Left ventricle myocardium inferior (tissue), 1 donor: Measurements from ENCODE around the gene IQGAP1. TPM values are rescaled to one million over a fixed set of nuclear protein-coding genes. Genes with fewer than 3 reads are reported as not detected.

Experiments
- DNase-seq: peaks from one replicate; pipeline ENCODE4 v3.0.0-alpha.2; 2020
- H3K27ac ChIP-seq: fragments of 200-600 bp; replicated peaks from 2 replicates; pipeline ENCODE4 v1.8.0; 2021
- H3K27me3 ChIP-seq: fragments of 200-600 bp; 2 replicates; pipeline ENCODE4 v1.8.0; 2021; ENCODE audit warnings: low read depth
- H3K36me3 ChIP-seq: fragments of 200-600 bp; 2 replicates; pipeline ENCODE4 v1.8.0; 2021
- H3K4me1 ChIP-seq: fragments of 200-600 bp; 2 replicates; pipeline ENCODE4 v1.8.0; 2021
- H3K4me3 ChIP-seq: fragments of 200-600 bp; 2 replicates; pipeline ENCODE4 v1.8.0; 2021; ENCODE audit warnings: mild to moderate bottlenecking, moderate library complexity
- H3K9me3 ChIP-seq: fragments of 200-600 bp; replicated peaks from 2 replicates; pipeline ENCODE4 v1.8.0; 2021
- CTCF ChIP-seq: fragments of 200-600 bp; IDR thresholded peaks from 2 replicates; pipeline ENCODE4 v1.8.0; 2021; ENCODE audit warnings: antibody characterized with exemption, mild to moderate bottlenecking, borderline replicate concordance
- intact Hi-C: fragments of 100-400 bp; cut with micrococcal nuclease; formaldehyde crosslinking; loops from one replicate; pipeline ENCODE4 v1.11.0; 2022
- total RNA-seq: library from RNA; stranded (reverse); fragmentation: NEBNext Ultra II Directional; extraction: Animal tissue kit (Norgen Biotek cat#: 25700); gene quantifications from one replicate; pipeline ENCODE4 v1.2.1, GENCODE V29; 2021
- donor health status: DM: no; HTN: yes; CAD: no; lungs with severe emphysema.

Gene IQGAP1
- total RNA-seq, 1 donor from 2014 or later: 39.2 TPM

- H3K9me3 ChIP-seq: no peaks in the 10 kb centered on the region
- peaks cover 6% of the 10 kb centered on the region for H3K36me3 ChIP-seq
- intact Hi-C loops: no loop called here
- peaks cover 95% of the 10 kb centered on the region for H3K4me1 ChIP-seq
- H3K27me3 ChIP-seq: no peaks in the 10 kb centered on the region
- no peak for TF ChIP-seq CTCF
- H3K4me3 ChIP-seq: no peak overlapping the region
- H3K27ac ChIP-seq: peak overlapping the region; percentile 41
- DNase-seq: no peak
These were observed 8.3 kb downstream of the IQGAP1 start for GRCh38 chr15:90396321-90396720.

DNA sequence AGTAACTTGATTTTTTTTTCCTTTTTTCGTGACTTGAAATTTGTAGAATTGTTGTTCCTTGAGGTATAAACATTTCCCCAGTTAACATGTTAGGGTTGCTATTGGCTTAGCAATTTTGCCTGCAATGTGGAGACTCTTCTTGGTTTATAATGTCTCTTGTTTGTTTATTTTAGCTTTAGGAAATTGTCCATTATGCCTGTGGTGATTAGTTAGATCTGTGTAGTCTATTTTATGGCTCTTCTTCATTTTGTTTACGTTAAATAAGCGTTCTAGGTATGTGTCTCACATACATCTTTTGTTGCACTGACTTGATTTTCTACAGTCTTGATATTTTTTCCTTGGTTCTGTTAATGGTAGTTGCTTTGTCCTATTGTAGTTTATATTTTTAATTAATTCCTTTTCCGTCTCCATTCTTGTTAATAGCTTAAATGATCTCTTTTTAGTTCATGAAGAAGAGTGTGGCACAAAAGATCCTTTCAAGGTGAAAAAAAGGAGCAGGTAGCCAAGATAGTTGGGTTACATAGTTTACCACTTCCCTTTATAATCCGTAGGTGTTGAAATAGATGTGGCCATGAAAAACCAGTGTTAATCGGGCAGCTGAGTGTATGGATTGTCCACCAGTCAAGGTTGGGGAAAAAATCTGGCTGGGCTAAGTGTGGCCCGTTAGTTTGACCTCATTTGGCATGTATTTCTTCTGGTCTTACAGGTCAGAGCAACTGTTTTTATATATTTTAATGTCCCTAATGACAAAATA lies 12.1 kb downstream of the IQGAP1 start:
- H3K27ac ChIP-seq: peak overlapping the region; percentile 84
- no peaks in the 10 kb centered on the region for H3K27me3 ChIP-seq
- H3K4me3 ChIP-seq: peak overlapping the region; percentile 46
- DNase-seq: no peak
- no peaks in the 10 kb centered on the region for H3K9me3 ChIP-seq
- intact Hi-C loops: no loop called here
- H3K4me1 ChIP-seq: peaks cover 92% of the 10 kb centered on the region
- H3K36me3 ChIP-seq: no peaks in the 10 kb centered on the region
- no peak for TF ChIP-seq CTCF

- Histone ChIP-seq H3K36me3 (no peaks in the 10 kb centered on the region), H3K4me3 (peak overlapping the region; percentile 46), H3K4me1 (peaks cover 92% of the 10 kb centered on the region), H3K9me3 (no peaks in the 10 kb centered on the region), H3K27ac (peak overlapping the region; percentile 84), H3K27me3 (no peaks in the 10 kb centered on the region)
- intact Hi-C loops: no loop called here
- peak; percentile 53 for DNase-seq
- TF ChIP-seq CTCF: no peak
These were observed 12.8 kb downstream of the IQGAP1 start for GRCh38 chr15:90400759-90401314.

- Histone ChIP-seq H3K27me3 (no peaks in the 10 kb centered on the region), H3K4me1 (peaks cover 92% of the 10 kb centered on the region), H3K36me3 (no peaks in the 10 kb centered on the region), H3K4me3 (peak overlapping the region; percentile 46), H3K9me3 (no peaks in the 10 kb centered on the region), H3K27ac (peak overlapping the region; percentile 84)
- DNase-seq: no peak
- no peak for TF ChIP-seq CTCF
- intact Hi-C loops: no loop called here
These were observed 13.5 kb downstream of the IQGAP1 start for GRCh38 chr15:90401495-90401894.

- H3K9me3 ChIP-seq: no peaks in the 10 kb centered on the region
These were observed 14.2 kb downstream of the IQGAP1 start for GRCh38 chr15:90402223-90402622.

More at GRCh38 chr15:90402223-90402622, 14.2 kb downstream of the IQGAP1 start:
- H3K4me3 ChIP-seq: no peak overlapping the region
- peaks cover 92% of the 10 kb centered on the region for H3K4me1 ChIP-seq
- no peaks in the 10 kb centered on the region for H3K27me3 ChIP-seq
- TF ChIP-seq CTCF: no peak
- DNase-seq: no peak
- H3K27ac ChIP-seq: peak overlapping the region; percentile 84
- intact Hi-C loops: no loop called here
- H3K36me3 ChIP-seq: no peaks in the 10 kb centered on the region
